ENCODE measurements around the gene KATNA1.

- no peak for TF ChIP-seq POLR2A (IDR thresholded peaks at IDR 0.05; ENCODE audit: low read depth, low read length)
- no peak for TF ChIP-seq EZH2 (IDR thresholded peaks at IDR 0.05; ENCODE audit: borderline replicate concordance, low read depth, low read length, severe bottlenecking)
- no peak for TF ChIP-seq POLR2AphosphoS5 (IDR thresholded peaks at IDR 0.05; ENCODE audit: insufficient read depth, low read depth, low read length)
- no peak for TF ChIP-seq CTCF (IDR thresholded peaks at IDR 0.05; ENCODE audit: extremely low read depth in 1 of 2, insufficient read depth in 1 of 2, low read depth in 1 of 2, low read length in 2 of 2)
- no peak for TF ChIP-seq FOS (IDR thresholded peaks at IDR 0.05; ENCODE audit: borderline replicate concordance, insufficient read depth, low read length)
- no peak for TF ChIP-seq MAX (IDR thresholded peaks at IDR 0.05; ENCODE audit: insufficient read depth, insufficient read length)
- TF ChIP-seq MYC (IDR thresholded peaks at IDR 0.05; ENCODE audit: low read depth, low read length): no peak
- no peak for TF ChIP-seq JUN (IDR thresholded peaks at IDR 0.05; ENCODE audit: borderline replicate concordance, insufficient read depth, insufficient read length, low read depth)
- TF ChIP-seq GATA2 (IDR thresholded peaks at IDR 0.05; ENCODE audit: insufficient read depth, insufficient read length, low read depth, low read length): no peak
These were observed 12.4 kb downstream of the KATNA1 start for GRCh38 chr6:149636124-149636523.

Measured in endothelial cell of umbilical vein (primary cell).